Inferior parietal cortex (tissue), 1 donor: ENCODE results near the gene ZNF541.
"Not testable (repeated sequence)": the region's sequence is repeated elsewhere in the genome, so short reads cannot be mapped to it uniquely, and the experiment has no call there.

Experiments
- DNase-seq: peaks from one replicate; pipeline ENCODE4 v3.0.0-alpha.2; 2016; ENCODE audit errors: extremely low spot score

Gene ZNF541

GRCh38 chr19:47599671-47600245, 26.8 kb upstream of the ZNF541 start:
- DNase-seq, result not testable (repeated sequence)

- no peak for DNase-seq
Measured at GRCh38 chr19:47598407-47599349, 25.7 kb upstream of the ZNF541 start.

GRCh38 chr19:47595944-47596343, 23.0 kb upstream of the ZNF541 start:
- DNase-seq, result no peak

GRCh38 chr19:47593860-47594259, 20.9 kb upstream of the ZNF541 start:
- no peak for DNase-seq

- DNase-seq, result no peak
Measured at GRCh38 chr19:47589824-47590223, 16.9 kb upstream of the ZNF541 start.

- no peak for DNase-seq
Measured at GRCh38 chr19:47587295-47587694, 14.3 kb upstream of the ZNF541 start.

- not testable (repeated sequence) for DNase-seq
Measured at GRCh38 chr19:47583161-47583560, 10.2 kb upstream of the ZNF541 start.

- DNase-seq, result no peak
Measured at GRCh38 chr19:47582320-47582909, 9.5 kb upstream of the ZNF541 start.

GRCh38 chr19:47581605-47582319, 8.8 kb upstream of the ZNF541 start:
- DNase-seq, result no peak

- no peak for DNase-seq
Measured at GRCh38 chr19:47580397-47580796, 7.4 kb upstream of the ZNF541 start.

- no peak for DNase-seq
Measured at GRCh38 chr19:47572635-47573034, 313 bp downstream of the ZNF541 start.

GRCh38 chr19:47569331-47569730, 3.6 kb downstream of the ZNF541 start:
- DNase-seq, result no peak

GRCh38 chr19:47564081-47564480, 8.9 kb downstream of the ZNF541 start:
- no peak for DNase-seq

- DNase-seq, result no peak
Measured at GRCh38 chr19:47561440-47562057, 11.4 kb downstream of the ZNF541 start.

- DNase-seq, result no peak
Measured at GRCh38 chr19:47560999-47561398, 11.9 kb downstream of the ZNF541 start.

- DNase-seq, result no peak
Measured at GRCh38 chr19:47550129-47550528, 22.8 kb downstream of the ZNF541 start.

GRCh38 chr19:47549261-47549862, 23.6 kb downstream of the ZNF541 start:
- DNase-seq, result no peak

- DNase-seq, result no peak
Measured at GRCh38 chr19:47547199-47547598, 25.7 kb downstream of the ZNF541 start.

- DNase-seq, result no peak
Measured at GRCh38 chr19:47545061-47545948, 27.6 kb downstream of the ZNF541 start.

GRCh38 chr19:47544476-47544875, 28.5 kb downstream of the ZNF541 start:
- DNase-seq, result no peak
